ENCODE results near the gene HOXC6. TPM values are rescaled to one million over a fixed set of nuclear protein-coding genes. Genes with fewer than 3 reads are reported as not detected.
A peak's percentile ranks its signal among the peaks of the same experiment; 100 is the strongest.

The HOXC6 gene
- total and polyA plus RNA-seq, 2 of the 8 experiments (the other 6 are each of a cell fraction or from before 2014, with no cell fraction given) = not detected

GRCh38 chr12:53980802-53981496 is 47.3 kb upstream of the HOXC6 start (continued):
- TF ChIP-seq SUZ12 (IDR thresholded peaks at IDR 0.05; ENCODE audit: low read length) = peak; percentile 45
- TF ChIP-seq EGR1 (IDR thresholded peaks at IDR 0.05; ENCODE audit: borderline replicate concordance, low read depth, low read length) = no peak
- no peak for TF ChIP-seq TCF12 (IDR thresholded peaks at IDR 0.05; ENCODE audit: low read depth, low read length)
- TF ChIP-seq, protein P1, sequence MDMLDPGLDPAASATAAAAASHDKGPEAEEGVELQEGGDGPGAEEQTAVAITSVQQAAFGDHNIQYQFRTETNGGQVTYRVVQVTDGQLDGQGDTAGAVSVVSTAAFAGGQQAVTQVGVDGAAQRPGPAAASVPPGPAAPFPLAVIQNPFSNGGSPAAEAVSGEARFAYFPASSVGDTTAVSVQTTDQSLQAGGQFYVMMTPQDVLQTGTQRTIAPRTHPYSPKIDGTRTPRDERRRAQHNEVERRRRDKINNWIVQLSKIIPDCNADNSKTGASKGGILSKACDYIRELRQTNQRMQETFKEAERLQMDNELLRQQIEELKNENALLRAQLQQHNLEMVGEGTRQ (IDR thresholded peaks at IDR 0.05; ENCODE audit: low read length) = no peak

All from H1 (cell line).